Gastrocnemius medialis (tissue), 4 donors: ENCODE data around the gene BRI3.

Experiments
- POLR2A ChIP-seq, 2 donors: fragments of 450-650 bp; IDR thresholded peaks; one replicate each; pipeline ENCODE4 v1.6.1; 2017; ENCODE audit warnings: antibody characterized with exemption in 2 of 2, mild to moderate bottlenecking in 2 of 2, moderate library complexity in 2 of 2
- TF ChIP-seq, protein P1 (sequence below), 5 experiments: fragments of 450-650 bp in 3 of 5; fragments of 200-600 bp in 2 of 5; sonication (generic) in 2 of 5; IDR thresholded peaks in 4 of 5; conservative IDR thresholded peaks in 1 of 5; 1 replicate in 4 of 5; 2 replicates in 1 of 5; pipeline ENCODE4 v1.5.1; 2016 to 2019; ENCODE audit warnings: antibody characterized with exemption in 5 of 5, mild to moderate bottlenecking in 3 of 5, moderate library complexity in 3 of 5

DNA sequence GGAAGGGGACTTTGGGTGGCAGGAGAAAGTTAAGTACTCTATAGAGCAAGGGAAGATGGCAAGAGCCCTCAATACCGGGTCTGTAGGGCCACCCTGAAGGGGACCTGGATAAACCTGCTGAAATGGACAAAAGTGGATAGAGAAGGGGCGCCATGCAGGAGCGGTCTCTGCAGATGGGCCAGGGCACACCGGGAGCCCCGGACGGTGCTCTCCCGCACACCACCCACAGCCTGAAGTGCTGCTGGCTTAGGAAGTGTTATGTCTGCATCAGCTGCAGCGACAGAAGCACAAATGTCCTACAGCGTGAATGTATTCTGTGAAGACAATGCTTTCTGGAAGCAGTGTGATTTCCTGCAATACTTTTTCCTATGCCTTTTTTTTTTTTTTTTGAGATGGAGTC lies 37.7 kb downstream of the BRI3 start:
- TF ChIP-seq, protein P1, sequence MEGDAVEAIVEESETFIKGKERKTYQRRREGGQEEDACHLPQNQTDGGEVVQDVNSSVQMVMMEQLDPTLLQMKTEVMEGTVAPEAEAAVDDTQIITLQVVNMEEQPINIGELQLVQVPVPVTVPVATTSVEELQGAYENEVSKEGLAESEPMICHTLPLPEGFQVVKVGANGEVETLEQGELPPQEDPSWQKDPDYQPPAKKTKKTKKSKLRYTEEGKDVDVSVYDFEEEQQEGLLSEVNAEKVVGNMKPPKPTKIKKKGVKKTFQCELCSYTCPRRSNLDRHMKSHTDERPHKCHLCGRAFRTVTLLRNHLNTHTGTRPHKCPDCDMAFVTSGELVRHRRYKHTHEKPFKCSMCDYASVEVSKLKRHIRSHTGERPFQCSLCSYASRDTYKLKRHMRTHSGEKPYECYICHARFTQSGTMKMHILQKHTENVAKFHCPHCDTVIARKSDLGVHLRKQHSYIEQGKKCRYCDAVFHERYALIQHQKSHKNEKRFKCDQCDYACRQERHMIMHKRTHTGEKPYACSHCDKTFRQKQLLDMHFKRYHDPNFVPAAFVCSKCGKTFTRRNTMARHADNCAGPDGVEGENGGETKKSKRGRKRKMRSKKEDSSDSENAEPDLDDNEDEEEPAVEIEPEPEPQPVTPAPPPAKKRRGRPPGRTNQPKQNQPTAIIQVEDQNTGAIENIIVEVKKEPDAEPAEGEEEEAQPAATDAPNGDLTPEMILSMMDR (IDR thresholded peaks at IDR 0.05 in 4 of 5, conservative IDR thresholded peaks at IDR 0.05 in 1 of 5): no peak
- TF ChIP-seq POLR2A (IDR thresholded peaks at IDR 0.05): no peak
